CD4-positive, alpha-beta T cell treated with Interleukin-4 for 4 hours (primary cell): ENCODE data around the gene UBA3.

Source experiments
- DNase-seq: peaks from one replicate; pipeline ENCODE4 v3.0.0-alpha.2; 2020

The UBA3 gene

GRCh38 chr3:69080233-69080920, at the start of gene UBA3:
Gene UBA3, minus strand, starts transcription at chr3:69080365. Its CDS starts 12 bp downstream, at chr3:69080353.
- peak; percentile 89 for DNase-seq

DNA sequence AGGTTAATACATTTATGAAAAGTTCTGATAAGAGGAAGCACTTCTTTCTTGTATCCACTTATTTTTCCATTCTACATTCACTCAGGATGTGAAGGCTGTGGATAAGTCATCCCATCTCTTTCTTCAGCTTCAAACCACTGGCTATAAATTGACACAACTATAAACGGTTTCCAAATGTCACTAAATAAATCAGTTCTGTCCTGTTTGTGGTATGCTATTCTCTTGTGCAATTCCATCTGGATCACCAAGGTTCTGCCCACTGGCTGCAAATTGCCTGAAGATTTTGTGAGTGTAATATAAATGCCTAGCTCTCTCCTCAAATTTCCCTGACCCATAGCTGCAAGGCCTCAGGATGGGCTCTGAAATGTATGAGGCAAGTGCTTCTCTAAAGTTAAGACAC, 49.4 kb upstream of the UBA3 start:
- DNase-seq = no peak

DNA sequence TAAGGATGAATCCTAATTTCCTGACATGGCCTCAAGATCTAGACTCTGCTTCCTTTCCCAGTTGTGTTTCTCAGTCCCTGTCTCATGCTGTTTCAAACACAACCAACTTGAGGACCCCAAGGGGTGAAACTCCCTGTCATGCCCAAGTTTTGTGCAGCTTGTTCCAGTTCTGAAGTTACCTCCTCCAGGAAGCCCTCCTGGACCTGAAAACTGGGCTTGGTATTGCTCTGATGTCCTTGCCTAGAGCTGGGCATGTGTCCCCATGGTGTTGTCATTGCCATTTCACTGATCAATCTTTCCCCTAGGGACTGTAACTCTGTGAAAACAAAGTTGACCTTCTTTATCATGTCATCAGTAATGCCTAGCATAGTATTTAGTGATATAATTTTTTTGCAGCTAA, 48.3 kb upstream of the UBA3 start:
- no peak for DNase-seq

- DNase-seq = no peak
Observed at GRCh38 chr3:69126999-69127398, 46.8 kb upstream of the UBA3 start.

DNA sequence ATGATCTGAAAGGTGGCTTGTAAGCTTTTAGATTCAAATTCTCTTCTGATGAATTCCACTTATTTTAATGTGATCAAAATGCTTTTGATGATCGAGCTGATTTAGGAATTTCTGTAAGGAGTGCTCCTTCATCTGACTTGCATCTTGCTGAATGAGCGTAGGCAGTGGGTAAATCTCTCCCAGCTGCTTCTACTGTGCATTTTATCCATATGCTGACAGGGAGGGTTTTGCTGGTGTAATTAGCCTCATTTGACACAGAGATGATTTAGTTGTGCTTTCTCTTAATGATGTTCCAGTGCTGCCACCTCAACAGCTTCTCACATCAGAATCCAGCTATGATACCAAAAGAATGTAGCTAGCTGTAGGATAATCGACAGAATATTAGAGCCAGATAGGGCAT, 46.1 kb upstream of the UBA3 start:
- no peak for DNase-seq

- DNase-seq = no peak
Observed at GRCh38 chr3:69122403-69122802, 42.2 kb upstream of the UBA3 start, which contains the start of gene LMOD3. Gene LMOD3, minus strand, starts transcription at chr3:69122595. Its CDS starts 209 bp downstream, at chr3:69122386.

GRCh38 chr3:69121950-69122349, 41.8 kb upstream of the UBA3 start:
- DNase-seq = no peak

DNA sequence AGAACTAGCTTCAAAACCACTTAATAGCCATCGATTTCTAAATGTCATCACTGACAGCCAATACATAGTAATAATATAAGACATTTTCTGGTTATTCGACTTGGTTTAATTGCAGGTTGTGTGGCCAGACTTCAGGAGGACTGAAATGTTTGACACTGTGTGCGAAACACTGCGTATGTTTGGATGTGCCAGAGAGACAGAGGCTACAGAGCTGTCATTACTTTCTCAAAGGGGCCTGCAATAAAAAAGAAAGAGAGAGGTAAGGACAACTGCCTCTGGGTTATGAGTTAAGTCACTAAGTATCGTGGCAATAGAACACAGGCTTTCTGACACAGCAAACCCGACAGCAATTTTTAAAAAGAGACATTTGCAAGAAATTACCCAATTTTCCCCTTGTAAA, 41.3 kb upstream of the UBA3 start:
- DNase-seq = no peak

- peak; percentile 89 for DNase-seq
Observed at GRCh38 chr3:69120879-69121464, 40.8 kb upstream of the UBA3 start.

DNA sequence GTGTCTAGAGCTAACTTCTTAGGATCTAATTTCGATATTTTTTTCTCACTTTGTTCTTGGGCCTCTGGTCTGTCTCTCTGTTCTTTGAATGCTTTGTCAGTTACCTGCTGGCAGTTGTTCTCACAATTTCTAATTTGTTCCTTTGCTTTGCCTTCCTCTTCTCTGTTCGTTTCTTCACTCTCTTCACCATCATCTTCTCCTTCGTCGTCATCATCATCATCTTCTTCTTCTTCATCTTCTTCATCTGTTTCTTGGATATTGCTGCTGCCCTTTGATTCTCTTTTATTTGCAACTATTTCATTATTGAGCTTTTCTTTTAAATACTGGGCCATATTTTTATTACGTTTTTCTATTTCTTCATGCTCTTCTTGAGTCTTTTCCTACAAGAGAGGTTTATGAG, 39.5 kb upstream of the UBA3 start:
- no peak for DNase-seq

DNA sequence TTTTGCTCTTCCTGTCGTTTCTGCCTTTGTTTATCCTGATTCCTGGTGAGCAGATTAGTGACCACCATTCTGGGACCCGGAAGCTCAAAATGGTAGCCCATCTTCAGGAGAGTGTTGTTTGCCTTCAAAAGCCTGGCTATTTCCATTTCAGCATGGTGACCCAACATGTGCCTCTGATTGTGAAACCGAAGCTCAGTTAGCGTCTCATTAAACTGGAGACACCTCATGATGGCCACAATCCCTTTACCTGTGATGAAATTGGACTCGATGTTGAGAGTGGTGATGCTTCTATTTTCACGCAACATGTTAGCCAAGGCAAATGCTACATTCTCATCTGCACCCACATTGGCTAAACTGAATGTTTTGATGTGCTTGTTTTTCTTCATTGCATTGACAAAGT, 39.0 kb upstream of the UBA3 start:
- DNase-seq = no peak

DNA sequence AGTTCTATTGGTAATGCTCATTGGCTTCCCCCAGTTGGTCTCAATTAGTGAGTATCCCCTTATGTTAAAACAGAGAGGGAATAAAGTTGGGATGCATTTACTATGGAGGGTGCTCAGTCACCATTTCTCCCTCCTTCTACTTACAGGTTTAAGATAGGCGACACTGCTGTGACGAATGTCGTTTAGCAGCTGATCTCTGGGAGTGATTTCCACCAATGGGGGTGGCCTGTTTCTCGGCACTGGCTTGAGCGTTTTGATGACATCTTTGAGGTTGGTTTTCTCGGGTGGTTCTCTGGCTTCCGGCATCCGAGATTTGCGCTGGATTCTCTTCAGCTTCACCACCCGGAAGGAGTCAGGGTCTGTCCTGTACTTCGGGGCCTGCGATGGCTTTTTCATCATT, 38.4 kb upstream of the UBA3 start:
- DNase-seq = no peak

DNA sequence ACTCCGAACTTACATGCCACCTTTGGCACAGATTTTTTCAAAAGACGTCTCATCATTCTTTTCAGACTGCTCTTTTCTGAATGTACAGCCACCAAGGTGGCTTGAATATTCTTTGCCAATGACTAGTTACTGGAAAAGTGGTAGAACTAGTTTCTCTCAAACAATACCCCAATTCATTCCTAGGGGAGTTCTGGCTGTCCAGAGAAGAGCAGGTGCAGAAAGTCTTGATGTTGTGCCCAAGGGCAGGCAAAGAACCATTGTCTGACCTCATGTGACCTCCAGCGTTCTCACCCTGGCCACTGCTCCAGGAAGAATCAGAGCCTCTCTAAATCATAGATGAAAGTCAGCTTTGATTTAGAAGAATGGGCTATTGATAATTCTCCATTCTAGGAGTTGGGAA, 36.7 kb upstream of the UBA3 start:
- no peak for DNase-seq

DNA sequence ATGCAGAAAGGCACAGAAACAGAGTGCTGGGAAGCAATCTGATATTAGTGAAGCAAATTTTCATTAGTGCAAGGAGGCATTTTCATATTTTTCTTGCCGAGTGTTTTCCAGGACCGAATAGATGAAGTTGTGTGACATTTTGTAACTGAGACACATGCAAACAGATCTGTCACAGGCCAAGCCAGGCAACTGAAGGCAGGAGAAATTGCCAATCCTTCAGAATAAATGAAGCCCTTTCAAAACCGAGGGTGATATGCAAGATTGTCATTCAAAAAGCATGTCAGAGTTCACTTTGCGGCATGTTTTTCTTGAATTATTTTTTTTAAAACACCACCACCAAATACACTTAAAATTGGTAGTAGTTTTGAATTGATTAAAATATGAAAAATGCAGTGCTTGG, 36.0 kb upstream of the UBA3 start:
- DNase-seq = no peak

- DNase-seq = no peak
Observed at GRCh38 chr3:69115731-69116130, 35.6 kb upstream of the UBA3 start.

GRCh38 chr3:69113536-69113935, 33.4 kb upstream of the UBA3 start:
- DNase-seq = no peak

DNA sequence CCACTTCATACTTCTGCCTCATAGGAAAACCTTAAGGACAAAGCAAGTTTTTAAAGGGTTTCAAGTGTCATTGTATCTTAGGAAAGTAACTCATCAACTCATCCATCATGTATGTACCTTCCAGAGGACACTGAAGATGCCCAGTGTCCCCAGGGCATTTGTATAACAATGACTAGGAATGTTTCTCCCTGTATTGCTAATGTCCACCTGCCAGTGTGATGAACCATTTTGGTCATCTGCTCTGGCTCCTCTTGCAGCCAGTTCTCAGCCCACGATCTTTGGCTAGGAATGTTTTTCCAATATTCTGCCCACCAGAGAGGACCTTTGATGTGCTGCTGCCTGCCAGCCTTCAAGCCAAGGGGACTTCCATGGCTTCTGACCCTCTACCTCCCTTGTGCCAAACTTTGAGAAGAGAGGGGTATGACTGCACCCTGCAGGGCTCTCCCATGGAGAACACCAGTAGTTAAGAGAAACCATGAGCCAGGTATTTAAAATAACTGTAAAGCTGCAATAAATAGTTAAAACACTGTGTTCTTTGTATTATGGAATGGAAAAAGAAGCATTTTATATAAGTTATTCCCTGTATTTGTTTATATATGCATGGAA, 30.9 kb upstream of the UBA3 start:
- no peak for DNase-seq

DNA sequence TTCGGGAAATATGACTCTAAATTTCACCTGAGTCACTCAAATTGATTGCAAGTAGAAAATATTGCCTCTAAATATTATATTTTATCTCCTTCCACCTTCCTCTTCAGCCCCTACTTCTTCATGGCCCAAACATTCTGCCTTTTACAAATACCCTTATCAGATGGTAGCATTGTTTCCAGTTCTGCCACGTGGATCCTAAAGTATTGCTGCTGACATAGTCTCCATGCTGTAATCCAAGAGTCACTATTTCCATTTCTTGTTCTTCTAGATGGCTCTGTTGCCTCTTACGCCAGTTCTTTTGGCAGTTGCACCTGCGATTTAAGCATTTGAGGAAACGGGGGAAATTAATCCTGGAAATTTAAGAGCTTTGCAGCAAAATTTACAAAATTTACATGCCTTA, 28.6 kb upstream of the UBA3 start:
- no peak for DNase-seq

GRCh38 chr3:69107841-69108240, 27.7 kb upstream of the UBA3 start:
- no peak for DNase-seq

DNA sequence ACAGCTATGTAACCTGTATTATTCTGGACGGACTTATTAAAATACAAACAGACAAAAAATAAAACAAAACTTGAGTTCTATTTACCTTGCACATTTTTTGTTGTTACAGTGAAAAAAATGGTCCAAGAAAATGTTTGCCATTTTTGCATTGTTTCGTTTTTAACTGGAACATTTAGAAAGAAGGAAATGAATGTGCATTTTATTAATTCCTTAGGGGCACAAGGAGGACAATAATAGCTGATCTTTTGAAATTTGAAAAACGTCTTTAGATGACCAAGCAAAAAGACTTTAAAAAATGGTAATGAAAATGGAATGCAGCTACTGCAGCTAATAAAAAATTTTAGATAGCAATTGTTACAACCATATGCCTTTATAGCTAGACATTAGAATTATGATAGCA, 25.2 kb upstream of the UBA3 start:
- DNase-seq = no peak

GRCh38 chr3:69104586-69104985, 24.4 kb upstream of the UBA3 start:
- DNase-seq = no peak

DNA sequence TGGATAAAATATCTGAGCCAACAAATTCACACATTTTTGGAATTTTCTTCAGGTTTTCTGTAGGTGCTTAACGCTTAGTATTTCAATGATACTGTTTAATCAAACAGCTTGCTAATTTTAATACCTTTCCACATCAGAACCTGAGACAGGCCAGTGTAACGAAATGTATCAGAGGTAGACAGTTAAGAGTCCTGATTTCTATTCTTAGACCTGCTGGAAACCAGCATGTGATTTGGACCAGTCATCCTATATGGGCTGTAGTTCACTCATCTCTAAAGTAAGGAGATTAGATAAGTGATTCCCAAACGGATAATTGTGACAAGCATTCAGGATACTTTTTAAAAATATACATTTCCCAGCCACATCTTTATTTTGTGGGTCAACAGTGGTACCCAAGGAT, 23.0 kb upstream of the UBA3 start:
- DNase-seq = no peak

DNA sequence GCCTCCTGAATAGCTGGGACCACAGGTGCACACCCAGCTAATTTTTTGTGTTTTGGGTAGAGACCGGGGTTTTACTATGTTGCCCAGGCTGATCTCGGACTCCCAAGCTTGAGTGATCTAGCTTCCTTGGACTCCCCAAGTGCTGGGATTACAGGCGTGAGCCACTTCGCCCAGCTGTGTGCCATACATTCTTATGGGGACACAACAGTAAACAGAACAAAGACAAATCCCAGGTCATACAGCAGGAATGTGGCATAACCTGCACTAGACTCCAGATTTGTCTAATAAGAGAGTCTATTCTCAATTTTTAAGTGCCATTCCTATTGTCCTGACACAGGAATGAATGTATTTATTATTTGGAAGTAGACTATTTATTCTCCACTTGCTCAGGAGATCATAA, 22.2 kb upstream of the UBA3 start:
- no peak for DNase-seq

GRCh38 chr3:69099576-69099975, 19.4 kb upstream of the UBA3 start:
- DNase-seq = no peak
